Thymus (tissue), 11 donors: Measurements from ENCODE around the gene RPL41. TPM values are rescaled to one million over a fixed set of nuclear protein-coding genes. Genes with fewer than 3 reads are reported as not detected.
A peak's percentile ranks its signal among the peaks of the same experiment; 100 is the strongest.
"Not testable (repeated sequence)": the region's sequence is repeated elsewhere in the genome, so short reads cannot be mapped to it uniquely, and the experiment has no call there.

Experiments used
- DNase-seq, 9 donors: peaks; one replicate each; pipeline ENCODE4 v3.0.0-alpha.2; 2013; ENCODE audit warnings: low spot score in 9 of 9, low read depth in 6 of 9, missing footprints in 1 of 9
- H3K27ac ChIP-seq, 2 donors: one replicate each; pipeline ENCODE4 v1.5.1; 2013; ENCODE audit warnings: control low read depth in 1 of 2, low read depth in 1 of 2, low read length in 1 of 2, mild to moderate bottlenecking in 1 of 2, moderate library complexity in 1 of 2
- H3K27me3 ChIP-seq, 2 donors: one replicate each; pipeline ENCODE4 v1.5.1; 2013; ENCODE audit warnings: low read length in 1 of 2; ENCODE audit not compliant: control insufficient read depth in 2 of 2, insufficient read depth in 1 of 2
- H3K36me3 ChIP-seq, 2 donors: one replicate each; pipeline ENCODE4 v1.5.1; 2013; ENCODE audit warnings: low read length in 1 of 2, mild to moderate bottlenecking in 1 of 2, moderate library complexity in 1 of 2; ENCODE audit not compliant: control insufficient read depth in 2 of 2, insufficient read depth in 2 of 2
- H3K4me1 ChIP-seq, 2 donors: one replicate each; pipeline ENCODE4 v1.5.1; 2013; ENCODE audit warnings: low read length in 2 of 2; ENCODE audit not compliant: control insufficient read depth in 2 of 2, insufficient read depth in 2 of 2
- H3K4me3 ChIP-seq, 2 donors: one replicate each; pipeline ENCODE4 v1.5.1; 2013; ENCODE audit warnings: low read length in 2 of 2, control low read depth in 1 of 2, mild to moderate bottlenecking in 1 of 2
- H3K9me3 ChIP-seq, 2 donors: one replicate each; pipeline ENCODE4 v1.5.1; 2013; ENCODE audit warnings: low read length in 1 of 2, mild to moderate bottlenecking in 1 of 2; ENCODE audit not compliant: control insufficient read depth in 2 of 2, insufficient read depth in 1 of 2
- WGBS: extraction: QIAGEN DNeasy Blood & Tissue Kit; methylation state at CpG from one replicate; pipeline ENCODE4 v1.1.7; 2013; 5-methylcytosine and 5-hydroxymethylcytosine counted together
- polyA plus RNA-seq: library from polyadenylated mRNA; stranded (reverse); fragments of 200-250 nt; gene quantifications from one replicate; pipeline ENCODE4 v1.2.3, GENCODE V29; 2013
- total RNA-seq: library from RNA; stranded (reverse); fragments of 120-200 nt; gene quantifications from one replicate; pipeline ENCODE4 v1.2.4, GENCODE V29; 2013
- donor health status: healthy.

Gene RPL41
- total and polyA plus RNA-seq, 2 donors: 5,569 to 9,819 TPM

GRCh38 chr12:56152756-56153677 is 36.6 kb downstream of the RPL41 start:
- H3K9me3 ChIP-seq: no peaks in the 10 kb centered on the region
- H3K36me3 ChIP-seq: peaks cover 3 to 10% of the 10 kb centered on the region in 2 donors
- no peaks in the 10 kb centered on the region for H3K27me3 ChIP-seq
- peaks cover 18 to 45% of the 10 kb centered on the region in 2 donors for H3K4me1 ChIP-seq
- 28% methylated on average over 8 of the region's 8 CpGs for WGBS
- peak overlapping the region in 1 of 2 donors; percentile 96 for H3K27ac ChIP-seq
- DNase-seq: no peak
- H3K4me3 ChIP-seq: peak overlapping the region; percentile 68 to 87

- Histone ChIP-seq H3K4me1 (peaks cover 18 to 45% of the 10 kb centered on the region in 2 donors), H3K27me3 (no peaks in the 10 kb centered on the region), H3K36me3 (peaks cover 3 to 10% of the 10 kb centered on the region in 2 donors), H3K9me3 (no peaks in the 10 kb centered on the region), H3K4me3 (no peak overlapping the region), H3K27ac (peak overlapping the region in 1 of 2 donors; percentile 64)
- WGBS: 97% methylated on average over 5 of the region's 5 CpGs
- DNase-seq: no peak
These were observed 37.2 kb downstream of the RPL41 start for GRCh38 chr12:56153678-56154065.

DNA sequence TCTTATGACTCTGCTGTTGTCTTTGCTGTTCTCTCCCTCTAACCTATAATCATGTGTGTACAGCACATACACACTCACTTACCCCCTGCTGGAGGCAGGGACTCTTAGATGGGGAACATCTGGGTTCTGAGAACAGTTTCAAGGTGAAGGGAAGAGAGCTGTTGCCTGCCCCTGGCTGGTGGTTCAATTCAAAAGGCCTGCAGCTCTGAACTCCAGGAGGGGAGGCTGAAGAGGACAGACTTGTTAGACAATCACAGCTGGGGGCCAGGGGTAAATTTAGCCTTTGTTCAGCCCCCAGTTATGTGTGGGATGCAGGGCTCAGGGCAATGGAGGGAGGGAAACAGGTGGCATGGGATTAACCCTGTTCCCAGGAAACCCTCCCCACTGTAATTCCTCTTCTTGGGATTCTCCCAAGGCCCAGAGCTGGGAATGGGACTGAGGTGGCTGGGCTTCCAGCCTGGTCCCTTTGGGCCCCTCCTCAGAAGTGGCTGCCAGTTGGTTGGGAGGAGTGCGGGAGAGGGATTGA is 37.9 kb downstream of the RPL41 start:
- Histone ChIP-seq H3K27me3 (no peaks in the 10 kb centered on the region), H3K4me3 (no peak overlapping the region), H3K4me1 (peaks cover 20 to 50% of the 10 kb centered on the region in 2 donors), H3K36me3 (peaks cover 3 to 10% of the 10 kb centered on the region in 2 donors), H3K27ac (peak overlapping the region in 1 of 2 donors; percentile 64), H3K9me3 (no peaks in the 10 kb centered on the region)
- WGBS: 100% methylated on average over 1 of the region's 1 CpG
- peak in 3 of 9 donors; percentile 21 to 57 (median 24) for DNase-seq

DNA sequence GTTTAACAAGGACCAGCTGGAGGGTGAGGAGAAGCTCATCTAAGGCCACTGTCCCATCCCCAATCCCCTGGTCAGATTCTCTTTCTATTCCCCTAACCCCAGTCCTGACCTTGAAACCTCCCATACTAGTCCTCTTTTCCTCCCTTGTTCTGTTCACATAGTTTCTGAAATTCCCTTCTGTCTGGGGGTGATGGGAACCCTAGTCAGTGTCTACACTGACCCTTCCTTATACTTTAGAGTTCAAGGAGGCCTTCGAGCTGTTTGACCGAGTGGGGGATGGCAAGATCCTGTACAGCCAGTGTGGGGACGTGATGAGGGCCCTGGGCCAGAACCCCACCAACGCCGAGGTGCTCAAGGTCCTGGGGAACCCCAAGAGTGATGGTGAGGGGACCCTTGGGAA is 38.4 kb downstream of the RPL41 start:
- Histone ChIP-seq H3K9me3 (no peaks in the 10 kb centered on the region), H3K27ac (no peak overlapping the region), H3K36me3 (peaks cover 7 to 15% of the 10 kb centered on the region in 2 donors), H3K4me1 (peaks cover 25 to 55% of the 10 kb centered on the region in 2 donors), H3K4me3 (no peak overlapping the region), H3K27me3 (no peaks in the 10 kb centered on the region)
- no peak for DNase-seq
- 98% methylated on average over 5 of the region's 5 CpGs for WGBS

- no peaks in the 10 kb centered on the region for H3K9me3 ChIP-seq
- H3K27me3 ChIP-seq: no peaks in the 10 kb centered on the region
- no peak overlapping the region for H3K4me3 ChIP-seq
- WGBS: 98% methylated on average over 11 of the region's 11 CpGs
- no peak for DNase-seq
- peaks cover 30 to 60% of the 10 kb centered on the region in 2 donors for H3K4me1 ChIP-seq
- peaks cover 13 to 20% of the 10 kb centered on the region in 2 donors for H3K36me3 ChIP-seq
- H3K27ac ChIP-seq: no peak overlapping the region
These were observed 38.9 kb downstream of the RPL41 start for GRCh38 chr12:56155256-56155845.

DNA sequence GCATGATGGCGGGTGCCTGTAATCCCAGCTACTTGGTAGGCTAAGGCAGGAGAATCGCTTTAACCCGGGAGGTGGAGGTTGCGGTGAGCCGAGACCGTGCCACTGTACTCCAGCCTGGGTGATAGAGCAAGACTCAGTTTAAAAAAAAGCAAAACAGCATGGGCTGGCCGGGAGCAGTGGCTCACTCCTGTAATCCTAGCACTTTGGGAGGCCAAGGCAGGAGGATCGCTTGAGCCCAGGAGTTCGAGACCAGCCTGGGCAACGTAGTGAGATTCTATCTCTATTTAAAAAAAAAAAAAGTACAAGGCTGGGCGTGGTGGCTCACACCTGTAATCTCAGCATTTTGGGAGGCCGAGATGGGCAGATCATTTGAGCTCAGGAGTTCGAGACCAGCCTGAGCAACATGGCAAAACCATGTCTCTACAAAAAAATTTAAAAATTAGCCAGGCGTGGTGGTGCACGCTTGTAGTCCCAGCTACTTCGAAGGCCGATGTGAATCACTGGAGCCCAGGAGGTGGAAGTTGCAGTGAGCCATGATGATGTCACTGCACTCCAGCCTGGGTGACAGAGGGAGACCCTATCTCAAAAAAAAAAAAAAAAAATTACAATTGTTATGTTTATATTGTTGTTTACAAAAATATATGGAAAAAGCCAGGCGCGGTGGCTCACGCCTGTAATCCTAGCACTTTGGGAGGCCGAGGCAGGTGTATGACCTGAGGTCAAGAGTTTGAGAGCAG is 40.2 kb downstream of the RPL41 start:
- DNase-seq, H3K9me3 ChIP-seq, H3K27me3 ChIP-seq: not testable (repeated sequence)
- 97% methylated on average over 21 of the region's 21 CpGs for WGBS
- Histone ChIP-seq H3K36me3 (peaks cover 26 to 33% of the 10 kb centered on the region in 2 donors), H3K27ac (peak overlapping the region; percentile 77 to 91), H3K4me3 (peak overlapping the region in 1 of 2 donors; percentile 62), H3K4me1 (peaks cover 37 to 65% of the 10 kb centered on the region in 2 donors)

DNA sequence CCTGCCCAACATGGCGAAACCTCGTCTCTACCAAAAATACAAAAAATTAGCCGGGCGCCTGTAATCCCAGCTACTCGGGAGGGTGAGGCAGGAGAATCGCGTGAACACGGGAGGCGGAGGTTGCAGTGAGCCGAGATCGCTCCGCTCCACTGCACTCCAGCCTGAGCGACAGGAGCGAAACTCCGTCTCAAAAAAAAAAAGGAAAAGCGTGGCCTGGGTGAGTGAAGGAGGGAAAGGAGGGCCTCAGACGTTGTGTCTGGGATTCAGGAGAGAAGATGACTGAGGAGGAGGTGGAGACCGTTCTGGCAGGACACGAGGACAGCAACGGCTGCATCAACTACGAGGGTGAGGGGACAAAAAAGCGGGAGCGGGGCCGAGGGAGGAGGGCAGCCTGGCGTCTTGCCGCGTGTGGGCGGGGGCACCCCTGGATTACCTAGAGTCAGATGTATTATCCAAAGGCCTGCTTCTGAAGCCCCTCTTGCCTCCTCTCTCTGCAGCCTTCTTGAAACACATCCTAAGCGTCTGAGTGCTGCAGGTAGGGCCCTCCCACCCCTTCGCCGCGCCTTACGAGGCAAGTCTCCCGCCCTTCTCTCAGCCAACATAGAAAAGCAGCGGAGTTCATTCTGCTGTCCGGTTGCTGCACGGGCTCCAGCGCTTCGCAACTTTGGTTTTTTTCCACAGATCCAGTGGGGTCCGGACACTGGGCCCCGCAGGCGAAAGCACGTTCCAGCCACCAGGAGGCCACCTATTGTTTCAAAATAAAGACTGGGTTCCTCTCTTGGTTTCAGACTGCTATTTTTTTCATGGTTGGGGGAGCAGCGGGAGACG is 41.0 kb downstream of the RPL41 start:
- no peaks in the 10 kb centered on the region for H3K27me3 ChIP-seq
- peaks cover 37 to 63% of the 10 kb centered on the region in 2 donors for H3K4me1 ChIP-seq
- peak in 8 of 9 donors; percentile 47 to 82 (median 52) for DNase-seq
- no peaks in the 10 kb centered on the region for H3K9me3 ChIP-seq
- H3K36me3 ChIP-seq: peaks cover 33 to 41% of the 10 kb centered on the region in 2 donors
- H3K27ac ChIP-seq: peak overlapping the region; percentile 77 to 91
- H3K4me3 ChIP-seq: peak overlapping the region; percentile 62 to 88
- WGBS: 7% methylated on average over 45 of the region's 45 CpGs
